HL-60/S4 (cell line): Measurements from ENCODE around the gene LMLN.
"Not testable (repeated sequence)": the region's sequence is repeated elsewhere in the genome, so short reads cannot be mapped to it uniquely, and the experiment has no call there.

Experiments
- in situ Hi-C: fragments of 300-500 bp; cut with MboI; formaldehyde crosslinking; loops from 2 replicates; pipeline ENCODE4 v1.14.3; 2022; ENCODE audit warnings: low sequenced_read_pairs

The LMLN gene, protein sequence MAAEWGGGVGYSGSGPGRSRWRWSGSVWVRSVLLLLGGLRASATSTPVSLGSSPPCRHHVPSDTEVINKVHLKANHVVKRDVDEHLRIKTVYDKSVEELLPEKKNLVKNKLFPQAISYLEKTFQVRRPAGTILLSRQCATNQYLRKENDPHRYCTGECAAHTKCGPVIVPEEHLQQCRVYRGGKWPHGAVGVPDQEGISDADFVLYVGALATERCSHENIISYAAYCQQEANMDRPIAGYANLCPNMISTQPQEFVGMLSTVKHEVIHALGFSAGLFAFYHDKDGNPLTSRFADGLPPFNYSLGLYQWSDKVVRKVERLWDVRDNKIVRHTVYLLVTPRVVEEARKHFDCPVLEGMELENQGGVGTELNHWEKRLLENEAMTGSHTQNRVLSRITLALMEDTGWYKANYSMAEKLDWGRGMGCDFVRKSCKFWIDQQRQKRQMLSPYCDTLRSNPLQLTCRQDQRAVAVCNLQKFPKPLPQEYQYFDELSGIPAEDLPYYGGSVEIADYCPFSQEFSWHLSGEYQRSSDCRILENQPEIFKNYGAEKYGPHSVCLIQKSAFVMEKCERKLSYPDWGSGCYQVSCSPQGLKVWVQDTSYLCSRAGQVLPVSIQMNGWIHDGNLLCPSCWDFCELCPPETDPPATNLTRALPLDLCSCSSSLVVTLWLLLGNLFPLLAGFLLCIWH

DNA sequence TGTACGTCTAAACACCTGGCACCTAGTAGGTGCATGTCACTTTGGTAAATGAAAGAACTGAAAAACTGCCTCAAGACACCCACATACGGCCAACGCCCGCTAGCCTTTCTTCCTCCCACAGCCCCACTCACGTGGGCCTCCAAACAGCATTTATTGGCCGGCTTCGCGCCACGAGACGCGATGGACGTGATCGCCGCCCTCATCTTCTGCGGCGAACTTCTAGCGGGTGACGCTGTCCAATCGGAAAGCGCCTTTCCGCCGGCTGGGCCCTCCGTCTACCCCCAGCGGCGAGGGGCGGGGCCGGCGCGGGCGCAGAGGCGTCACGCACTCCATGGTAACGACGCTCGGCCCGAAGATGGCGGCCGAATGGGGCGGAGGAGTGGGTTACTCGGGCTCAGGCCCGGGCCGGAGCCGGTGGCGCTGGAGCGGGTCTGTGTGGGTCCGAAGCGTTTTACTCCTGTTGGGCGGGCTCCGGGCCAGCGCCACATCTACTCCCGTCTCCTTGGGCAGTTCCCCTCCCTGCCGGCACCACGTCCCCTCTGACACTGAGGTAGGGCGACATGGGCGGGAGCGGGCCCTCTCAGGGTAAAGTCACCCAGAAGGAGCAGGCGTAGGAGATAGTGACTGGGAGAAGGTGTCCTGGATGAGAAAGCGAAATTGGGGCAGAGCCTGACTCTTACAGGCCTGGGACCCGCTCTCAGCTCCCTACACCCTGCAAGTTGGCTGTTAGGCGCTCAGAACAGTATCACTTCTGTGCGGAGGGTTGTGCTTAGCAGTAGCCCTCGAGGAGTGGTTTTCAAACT, at the start of gene LMLN:
Gene LMLN (plus strand): TSS at position 327 of the 803 bp plus-strand sequence. CDS start 29 bp downstream, at position 356.
- in situ Hi-C loops = no loop called here

DNA sequence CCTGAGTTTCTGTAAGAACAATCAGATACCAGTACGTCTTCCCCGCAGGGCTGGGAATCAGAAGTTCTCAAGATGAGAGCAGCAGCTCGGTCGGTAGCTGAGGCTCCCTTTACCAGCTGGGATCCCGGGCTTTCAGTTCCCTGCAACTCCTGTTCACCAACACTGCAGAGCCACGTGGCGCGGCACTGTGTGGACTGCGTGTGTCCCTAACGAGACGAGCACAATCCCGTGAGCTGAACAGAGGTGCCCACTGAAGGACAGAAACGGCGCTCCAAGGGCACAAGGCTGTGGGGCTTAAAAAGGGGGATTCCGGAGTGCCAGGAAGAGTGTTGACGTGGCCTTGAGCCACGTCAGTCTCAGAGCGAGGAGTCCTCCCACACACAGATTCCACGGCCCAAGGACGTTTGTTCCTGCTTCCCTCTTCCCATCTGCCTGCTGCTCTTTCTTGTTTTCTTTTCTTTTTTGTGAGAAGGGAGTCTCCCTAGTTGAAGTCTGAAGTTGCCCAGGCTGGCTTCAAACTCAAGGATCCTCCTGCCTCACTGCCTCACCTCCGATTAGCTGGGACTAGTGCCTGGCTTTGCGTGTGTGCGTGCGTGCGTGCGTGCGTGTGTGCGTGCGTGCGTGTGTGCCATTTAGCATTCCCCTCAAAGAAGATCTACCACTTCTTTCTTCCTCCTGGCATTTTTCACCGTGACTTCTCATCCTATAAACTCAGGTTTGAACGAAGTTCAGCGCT, 47.1 kb upstream of the LMLN start:
- in situ Hi-C loops = no loop called here

DNA sequence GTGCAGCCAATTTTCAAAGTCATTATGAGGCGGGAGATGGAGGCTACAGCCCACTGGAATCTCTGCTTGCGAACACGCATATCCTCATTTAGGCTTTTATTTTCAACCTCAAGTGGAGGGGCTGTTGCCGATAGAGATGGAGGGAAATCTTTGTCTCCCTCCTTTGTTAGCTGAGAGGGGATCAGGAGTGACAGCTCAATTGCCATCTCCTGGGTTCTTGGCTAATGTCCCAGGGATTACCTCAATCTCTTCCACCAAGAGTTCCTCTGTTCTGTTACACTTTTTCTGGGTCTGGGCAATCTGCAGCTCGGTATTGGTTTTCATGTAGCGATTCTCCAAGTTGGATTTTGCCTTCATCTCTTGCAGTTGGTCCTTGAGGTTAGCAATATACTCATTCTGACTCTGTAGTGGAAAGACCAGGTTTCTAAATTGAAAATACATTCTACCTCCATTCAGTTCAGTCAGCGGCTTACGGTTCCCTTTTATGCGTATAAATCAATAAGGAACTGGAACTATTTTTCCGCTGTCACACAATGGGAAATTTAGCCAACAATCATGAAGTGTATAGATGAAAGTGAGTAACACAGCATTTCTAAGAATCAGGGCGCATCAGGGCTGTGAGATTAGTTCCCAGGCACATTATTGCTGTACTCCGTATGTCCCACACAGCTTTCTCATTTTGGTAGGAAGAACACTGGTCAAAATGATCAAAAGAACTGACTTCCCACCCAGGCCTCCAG, 46.2 kb upstream of the LMLN start:
- in situ Hi-C loops = no loop called here

- in situ Hi-C loops = not testable (repeated sequence)
Observed at GRCh38 chr3:197921429-197922275, 38.4 kb upstream of the LMLN start.

DNA sequence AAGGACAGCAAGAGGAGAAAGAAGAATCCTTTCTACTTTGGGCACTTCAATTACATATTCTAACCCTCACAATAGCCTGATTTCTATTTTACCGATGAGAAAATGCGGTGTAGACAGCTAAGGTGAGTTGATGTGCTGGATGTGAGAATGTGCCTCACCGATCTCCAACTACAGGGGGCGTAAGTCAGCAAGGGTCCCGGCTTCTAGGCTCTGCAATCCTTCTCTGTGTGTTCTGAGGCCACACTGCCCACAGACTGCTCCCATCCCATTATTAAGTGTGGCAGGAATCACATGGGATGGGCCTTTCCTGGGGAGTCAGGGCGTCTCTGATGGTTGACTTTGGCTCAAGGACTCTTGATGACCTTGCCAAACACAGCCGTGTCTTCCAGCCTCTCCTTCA, 33.6 kb upstream of the LMLN start:
- in situ Hi-C loops = no loop called here

- in situ Hi-C loops = not testable (repeated sequence)
Observed at GRCh38 chr3:197927578-197927977, 32.4 kb upstream of the LMLN start.

- in situ Hi-C loops = no loop called here
Observed at GRCh38 chr3:197936819-197937384, 23.1 kb upstream of the LMLN start.

DNA sequence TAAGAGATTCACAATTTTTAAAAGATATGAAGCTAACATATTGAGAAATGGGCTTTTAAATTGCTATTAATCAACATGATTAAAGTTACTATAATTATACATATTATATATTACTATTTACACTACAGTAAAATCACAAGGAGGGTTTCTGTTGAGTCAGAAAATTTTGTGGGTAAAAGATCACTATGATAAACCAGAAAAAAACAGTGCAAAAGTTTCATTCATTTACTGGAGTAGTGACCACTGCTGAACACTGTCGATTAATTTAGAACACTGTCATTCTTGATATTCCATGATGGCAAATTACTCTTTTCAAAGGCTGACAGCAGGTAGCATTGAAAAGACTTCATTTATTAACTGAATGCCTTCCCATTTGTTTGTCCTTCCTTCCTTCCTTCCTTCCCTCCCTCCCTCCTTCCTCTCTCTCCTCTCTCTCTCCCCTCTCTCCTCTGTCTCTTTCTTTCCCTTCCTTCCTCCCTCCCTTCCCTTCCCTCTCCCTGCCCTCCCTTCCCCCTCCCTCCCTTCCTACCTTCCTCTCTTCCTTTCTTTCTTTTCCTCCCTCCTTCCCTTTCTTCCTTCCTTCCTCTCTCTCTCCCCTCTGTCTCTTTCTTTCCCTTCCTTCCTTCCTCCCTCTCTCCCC, 19.2 kb upstream of the LMLN start:
- in situ Hi-C loops = no loop called here

- in situ Hi-C loops = no loop called here
Observed at GRCh38 chr3:197942956-197943556, 17.0 kb upstream of the LMLN start.

- in situ Hi-C loops = no loop called here
Observed at GRCh38 chr3:197949191-197949777, 10.7 kb upstream of the LMLN start.

DNA sequence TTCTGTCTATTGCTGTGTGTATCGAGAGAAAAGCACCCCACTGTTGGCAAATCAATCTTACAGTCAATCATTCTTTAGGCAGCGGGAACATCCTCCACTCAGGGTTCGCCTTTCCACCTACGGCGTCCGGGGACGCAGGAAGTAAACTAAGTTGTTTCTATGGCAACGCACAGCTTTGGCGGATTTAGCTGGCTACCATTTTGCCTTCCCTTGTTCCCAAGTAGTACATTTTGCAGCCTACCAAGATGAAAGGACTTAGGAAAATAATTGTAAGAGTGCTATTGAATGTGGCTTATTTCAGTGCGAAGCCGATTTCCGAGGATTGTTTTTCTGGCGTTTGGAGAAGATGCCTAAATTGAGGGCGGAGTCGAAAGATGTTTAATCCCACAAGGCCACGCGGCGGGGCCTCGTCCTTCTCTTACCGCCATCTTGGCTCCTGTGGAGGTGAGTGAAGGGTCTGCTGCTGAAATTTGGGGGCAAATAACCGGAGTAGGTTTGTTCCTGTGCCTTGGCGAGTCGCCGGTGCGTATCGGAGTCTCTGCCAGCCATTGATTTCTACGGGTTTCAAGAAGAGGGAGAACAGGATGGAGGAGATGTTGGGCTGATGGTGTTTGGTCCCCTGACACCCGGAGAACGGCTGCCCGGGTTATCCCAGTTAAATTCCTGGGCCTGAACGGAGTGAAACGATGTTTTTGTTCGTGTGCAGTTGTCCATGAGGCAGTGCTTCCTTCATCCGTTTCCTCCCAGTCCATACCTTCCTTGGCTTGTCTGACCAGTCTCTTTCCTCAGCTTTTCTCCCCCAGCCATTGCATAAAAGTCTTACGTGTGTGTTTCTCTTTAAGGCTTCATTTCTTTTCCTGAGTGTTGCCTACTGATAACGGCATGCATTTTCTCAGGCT, 10.0 kb upstream of the LMLN start, which contains the start of gene RPL35A:
Gene RPL35A (plus strand): TSS at position 413 of the 899 bp plus-strand sequence. CDS start 778 bp downstream, outside the sequence.
- in situ Hi-C loops = no loop called here

DNA sequence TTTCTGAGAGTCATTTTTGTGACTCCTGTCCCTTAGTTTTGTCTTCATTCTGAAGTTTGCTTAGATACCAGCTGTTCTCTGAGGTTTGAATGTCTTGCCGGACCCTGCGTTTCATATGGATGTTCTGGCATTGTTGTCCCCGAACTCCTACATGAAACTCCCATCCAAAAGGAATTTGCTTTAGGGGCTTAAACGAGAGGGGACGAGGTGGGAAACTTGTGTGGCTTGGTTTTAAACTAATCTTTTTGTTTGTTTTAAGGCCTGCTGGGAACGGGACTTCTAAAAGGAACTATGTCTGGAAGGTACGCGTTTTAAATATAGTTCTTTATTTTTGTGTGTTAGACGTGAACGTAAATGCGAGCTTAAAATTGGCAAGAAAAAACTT, 9.3 kb upstream of the LMLN start:
- in situ Hi-C loops = no loop called here

- in situ Hi-C loops = no loop called here
Observed at GRCh38 chr3:197951392-197951990, 8.5 kb upstream of the LMLN start.

DNA sequence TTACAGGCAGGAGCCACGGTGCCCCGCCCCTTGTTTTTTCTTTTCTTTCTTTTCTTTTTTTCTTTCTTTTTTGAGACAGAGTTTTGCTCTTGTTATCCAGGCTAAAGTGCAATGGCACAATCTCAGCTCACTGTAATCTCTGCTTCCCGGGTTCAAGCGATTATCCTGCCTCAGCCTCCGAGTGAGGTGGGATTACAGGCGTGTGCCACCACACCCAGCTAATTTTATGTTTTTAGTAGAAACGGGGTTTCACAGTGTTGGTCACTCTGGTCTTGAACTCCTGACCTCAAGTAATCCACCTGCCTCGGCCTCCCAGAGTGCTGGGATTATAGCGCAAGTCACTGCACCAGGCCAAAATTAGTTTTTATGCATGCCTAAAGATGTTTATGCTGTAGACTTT, 7.6 kb upstream of the LMLN start:
- in situ Hi-C loops = no loop called here

DNA sequence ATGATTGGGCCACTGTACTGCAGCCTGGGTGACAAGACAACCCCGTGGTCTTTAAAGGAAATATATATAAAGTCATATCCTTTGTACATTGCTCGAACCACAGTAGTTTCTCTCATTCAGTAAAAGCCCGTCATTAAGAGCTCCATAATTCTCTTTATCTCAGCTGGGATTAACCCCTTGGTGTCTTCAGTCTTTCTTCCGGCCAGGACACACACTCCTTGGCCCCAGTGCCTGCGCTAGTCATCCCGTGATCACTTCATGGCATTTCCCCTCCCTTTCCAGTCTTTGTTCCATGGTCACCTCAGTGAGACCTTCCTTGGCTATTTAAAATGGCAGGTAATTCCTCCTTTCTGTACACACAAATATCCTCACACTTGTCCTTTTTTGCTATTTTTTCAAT, 6.7 kb upstream of the LMLN start:
- in situ Hi-C loops = no loop called here

GRCh38 chr3:197953881-197954280, 6.1 kb upstream of the LMLN start:
- in situ Hi-C loops = no loop called here
